Measurements from ENCODE around the gene CHRNB1.
"Not testable (repeated sequence)": the region's sequence is repeated elsewhere in the genome, so short reads cannot be mapped to it uniquely, and the experiment has no call there.

CHRNB1 gene

GRCh38 chr17:7469843-7470242 lies 25.0 kb downstream of the CHRNB1 start:
- CTCF ChIA-PET: interaction anchor here (0.6 to 1.6 kb wide), 6 partner anchors 8 to 104 kb away, joined by 3 to 7 read pairs (median 4); no protein-coding TSS in a partner anchor
- POLR2A ChIA-PET: interaction anchor here (1.3 to 1.5 kb wide), 2 partner anchors 10 to 66 kb away, joined by 3 to 10 read pairs; partner anchors contain the start of gene TMEM256
- H3K4me1 ChIP-seq (ENCODE audit: control insufficient read depth, insufficient read depth, low read length): not testable (repeated sequence)

GRCh38 chr17:7470457-7470973 lies 25.7 kb downstream of the CHRNB1 start:
- peaks cover 0 to 19% of the 10 kb centered on the region in 2 experiments; a peak in 2 of 3 replicates for H3K36me3 ChIP-seq (ENCODE audit: control insufficient read depth in 2 of 2, insufficient read depth in 1 of 2, low read length in 2 of 2)
- CTCF ChIA-PET: interaction anchor here (0.6 to 1.7 kb wide), 6 partner anchors 9 to 105 kb away, joined by 3 to 7 read pairs (median 4); partner anchors contain the start of gene ZBTB4
- H3K27ac ChIP-seq (ENCODE audit: extremely low read depth, low read depth, low read length); H3K4me3 ChIP-seq (ENCODE audit: low read depth, low read length); H3K4me1 ChIP-seq (ENCODE audit: control insufficient read depth, insufficient read depth, low read length); H3K9me3 ChIP-seq (ENCODE audit: control insufficient read depth, insufficient read depth, low read depth, low read length): not testable (repeated sequence)
- POLR2A ChIA-PET: interaction anchor here (0.6 to 2.0 kb wide), 7 partner anchors 10 to 328 kb away, joined by 3 to 10 read pairs (median 3); partner anchors contain the start of genes POLR2A and TMEM256

More at GRCh38 chr17:7469843-7470242, 25.0 kb downstream of the CHRNB1 start:
- H3K9me3 ChIP-seq (ENCODE audit: control insufficient read depth, insufficient read depth, low read depth, low read length); H3K27ac ChIP-seq (ENCODE audit: extremely low read depth, low read depth, low read length); H3K4me3 ChIP-seq (ENCODE audit: low read depth, low read length): not testable (repeated sequence)
- H3K36me3 ChIP-seq (ENCODE audit: control insufficient read depth in 2 of 2, insufficient read depth in 1 of 2, low read length in 2 of 2): peaks cover 0 to 21% of the 10 kb centered on the region in 2 experiments; a peak in 2 of 3 replicates
- TF ChIP-seq ZNF600 (tag by site-specific recombination; IDR thresholded peaks at IDR 0.05): 0 out of 2 replicates have a peak, but pooled peaks have one; percentile 45

GRCh38 chr17:7471729-7472128 lies 26.9 kb downstream of the CHRNB1 start:
- Histone ChIP-seq H3K27ac (ENCODE audit: extremely low read depth, low read depth, low read length) (peak overlapping the region; percentile 17; the same call in 1 of the 2 replicates), H3K36me3 (ENCODE audit: control insufficient read depth in 2 of 2, insufficient read depth in 1 of 2, low read length in 2 of 2) (peaks cover 0 to 8% of the 10 kb centered on the region in 2 experiments; a peak in 2 of 3 replicates), H3K4me3 (ENCODE audit: low read depth, low read length) (no peak overlapping the region), H3K9me3 (ENCODE audit: control insufficient read depth, insufficient read depth, low read depth, low read length) (no peaks in the 10 kb centered on the region), H3K4me1 (ENCODE audit: control insufficient read depth, insufficient read depth, low read length) (peaks cover 8% of the 10 kb centered on the region)
- POLR2A ChIA-PET: interaction anchor here (1.7 to 2.0 kb wide), 2 partner anchors 13 to 25 kb away, joined by 3 to 8 read pairs; partner anchors contain the start of gene POLR2A
- CTCF ChIA-PET: interaction anchor here (1.0 to 1.7 kb wide), 3 partner anchors 8 to 89 kb away, joined by 3 to 6 read pairs (median 5); partner anchors contain the start of gene ZBTB4
- no peak for TF ChIP-seq ZNF518A (tag by site-specific recombination; conservative IDR thresholded peaks at IDR 0.05; ENCODE audit: low read depth)
- TF ChIP-seq OVOL3 (tag by site-specific recombination; IDR thresholded peaks at IDR 0.05): no peak
- TF ChIP-seq ZNF221 (tag by site-specific recombination; IDR thresholded peaks at IDR 0.05; ENCODE audit: borderline replicate concordance): no peak
- no peak for TF ChIP-seq ZSCAN16 (tag by site-specific recombination; IDR thresholded peaks at IDR 0.05)
- no peak for TF ChIP-seq ZNF837 (tag by site-specific recombination; IDR thresholded peaks at IDR 0.05)
- TF ChIP-seq ZNF341 (tag by site-specific recombination; IDR thresholded peaks at IDR 0.05; ENCODE audit: low read depth): no peak
- TF ChIP-seq TRIM28 (IDR thresholded peaks at IDR 0.05; ENCODE audit: borderline replicate concordance, low read length): no peak
- TF ChIP-seq SETDB1 (IDR thresholded peaks at IDR 0.05; ENCODE audit: insufficient read length, low read length): no peak
- TF ChIP-seq ZNF10 (tag by site-specific recombination; IDR thresholded peaks at IDR 0.05): no peak
- no peak for TF ChIP-seq HIC1 (tag by site-specific recombination; IDR thresholded peaks at IDR 0.05)
- no peak for TF ChIP-seq ZBTB6 (tag by site-specific recombination; IDR thresholded peaks at IDR 0.05)
- no peak for TF ChIP-seq ZNF549 (tag by site-specific recombination; IDR thresholded peaks at IDR 0.05)
- no peak for TF ChIP-seq HOXD13 (CRISPR knock-in tag; IDR thresholded peaks at IDR 0.05; ENCODE audit: borderline replicate concordance)
- TF ChIP-seq HOXA7 (CRISPR knock-in tag; IDR thresholded peaks at IDR 0.05; ENCODE audit: borderline replicate concordance): no peak
- TF ChIP-seq RBAK (tag by site-specific recombination; IDR thresholded peaks at IDR 0.05): no peak
- TF ChIP-seq ZNF366 (tag by site-specific recombination; conservative IDR thresholded peaks at IDR 0.05): no peak
- no peak for TF ChIP-seq ZBTB11 (tag by site-specific recombination; conservative IDR thresholded peaks at IDR 0.05; ENCODE audit: low read depth)
